Ovary (tissue), 3 donors: ENCODE data around the gene SSU72.
"Not testable (repeated sequence)": the region's sequence is repeated elsewhere in the genome, so short reads cannot be mapped to it uniquely, and the experiment has no call there.

Experiments used
- EP300 ChIP-seq: sonication (generic); formaldehyde crosslinking; IDR thresholded peaks from one replicate; pipeline ENCODE4 v1.6.1; 2017; ENCODE audit warnings: antibody characterized with exemption
- POLR2A ChIP-seq: fragments of 450-650 bp; IDR thresholded peaks from one replicate; pipeline ENCODE4 v1.6.1; 2017; ENCODE audit warnings: antibody characterized with exemption, mild to moderate bottlenecking, moderate library complexity
- TF ChIP-seq, protein P1 (sequence below), 3 donors: fragments of 450-650 bp in 2 of 3; fragments of 200-600 bp in 1 of 3; IDR thresholded peaks; one replicate each; pipeline versions ENCODE4 v1.5.1 to v1.8.0; 2016 to 2022; ENCODE audit warnings: antibody characterized with exemption in 3 of 3, mild to moderate bottlenecking in 1 of 3
- donor health status: DM: no; HTN: no; CAD: no.

DNA sequence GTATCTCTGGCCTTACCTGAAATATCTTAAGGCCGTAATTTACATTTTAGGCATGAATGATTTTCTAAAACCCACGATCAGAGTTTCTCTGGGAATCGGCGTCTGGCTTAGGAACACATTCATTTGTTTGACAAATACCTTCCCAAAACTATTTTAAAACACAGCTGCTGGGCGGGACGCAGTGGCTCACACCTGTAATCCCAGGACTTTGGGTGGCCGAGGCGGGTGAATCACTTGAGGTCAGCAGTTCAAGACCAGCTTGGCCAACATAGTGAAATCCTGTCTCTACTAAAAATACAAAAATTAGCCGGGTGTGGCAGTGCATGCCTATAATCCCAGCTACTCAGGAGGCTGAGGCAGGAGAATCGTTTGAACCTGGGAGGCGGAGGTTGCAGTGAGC lies 17.7 kb downstream of the SSU72 start:
- TF ChIP-seq, protein P1, sequence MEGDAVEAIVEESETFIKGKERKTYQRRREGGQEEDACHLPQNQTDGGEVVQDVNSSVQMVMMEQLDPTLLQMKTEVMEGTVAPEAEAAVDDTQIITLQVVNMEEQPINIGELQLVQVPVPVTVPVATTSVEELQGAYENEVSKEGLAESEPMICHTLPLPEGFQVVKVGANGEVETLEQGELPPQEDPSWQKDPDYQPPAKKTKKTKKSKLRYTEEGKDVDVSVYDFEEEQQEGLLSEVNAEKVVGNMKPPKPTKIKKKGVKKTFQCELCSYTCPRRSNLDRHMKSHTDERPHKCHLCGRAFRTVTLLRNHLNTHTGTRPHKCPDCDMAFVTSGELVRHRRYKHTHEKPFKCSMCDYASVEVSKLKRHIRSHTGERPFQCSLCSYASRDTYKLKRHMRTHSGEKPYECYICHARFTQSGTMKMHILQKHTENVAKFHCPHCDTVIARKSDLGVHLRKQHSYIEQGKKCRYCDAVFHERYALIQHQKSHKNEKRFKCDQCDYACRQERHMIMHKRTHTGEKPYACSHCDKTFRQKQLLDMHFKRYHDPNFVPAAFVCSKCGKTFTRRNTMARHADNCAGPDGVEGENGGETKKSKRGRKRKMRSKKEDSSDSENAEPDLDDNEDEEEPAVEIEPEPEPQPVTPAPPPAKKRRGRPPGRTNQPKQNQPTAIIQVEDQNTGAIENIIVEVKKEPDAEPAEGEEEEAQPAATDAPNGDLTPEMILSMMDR (IDR thresholded peaks at IDR 0.05), result not testable (repeated sequence)
- not testable (repeated sequence) for TF ChIP-seq POLR2A, EP300
